Breast epithelium (tissue), 3 donors: ENCODE measurements around the gene LANCL2.

Source experiments
- POLR2A ChIP-seq: fragments of 450-650 bp; IDR thresholded peaks from one replicate; pipeline ENCODE4 v1.6.1; 2016; ENCODE audit warnings: antibody characterized with exemption, mild to moderate bottlenecking, moderate library complexity
- POLR2AphosphoS5 ChIP-seq, 3 donors: sonication (generic); formaldehyde crosslinking; IDR thresholded peaks; one replicate each; pipeline ENCODE4 v1.6.1; 2017; ENCODE audit warnings: antibody characterized with exemption in 3 of 3
- TF ChIP-seq, protein P1 (sequence below), 3 donors: fragments of 450-650 bp; IDR thresholded peaks; one replicate each; pipeline ENCODE4 v1.5.1; 2016 to 2017; ENCODE audit warnings: antibody characterized with exemption in 3 of 3, mild to moderate bottlenecking in 3 of 3, moderate library complexity in 3 of 3

DNA sequence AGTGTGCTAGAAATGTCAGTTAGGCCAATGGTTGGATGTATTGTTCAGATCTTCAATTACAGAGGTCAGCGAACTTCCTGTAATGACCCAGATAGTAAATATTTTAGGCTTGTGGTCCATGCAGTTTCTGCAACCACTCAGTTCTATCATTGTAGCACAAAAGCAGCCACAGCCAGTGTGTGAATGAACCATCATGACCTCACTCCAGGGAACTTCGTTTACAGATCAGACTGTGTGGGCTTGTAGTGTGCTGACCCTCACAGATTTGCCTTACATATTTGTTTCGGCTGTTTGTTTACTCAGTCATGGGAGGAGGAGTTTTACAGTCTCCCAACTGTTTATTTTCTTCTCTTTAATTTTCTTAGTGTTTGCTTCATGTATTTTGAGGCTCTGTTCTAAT lies 55.4 kb downstream of the LANCL2 start:
- TF ChIP-seq, protein P1, sequence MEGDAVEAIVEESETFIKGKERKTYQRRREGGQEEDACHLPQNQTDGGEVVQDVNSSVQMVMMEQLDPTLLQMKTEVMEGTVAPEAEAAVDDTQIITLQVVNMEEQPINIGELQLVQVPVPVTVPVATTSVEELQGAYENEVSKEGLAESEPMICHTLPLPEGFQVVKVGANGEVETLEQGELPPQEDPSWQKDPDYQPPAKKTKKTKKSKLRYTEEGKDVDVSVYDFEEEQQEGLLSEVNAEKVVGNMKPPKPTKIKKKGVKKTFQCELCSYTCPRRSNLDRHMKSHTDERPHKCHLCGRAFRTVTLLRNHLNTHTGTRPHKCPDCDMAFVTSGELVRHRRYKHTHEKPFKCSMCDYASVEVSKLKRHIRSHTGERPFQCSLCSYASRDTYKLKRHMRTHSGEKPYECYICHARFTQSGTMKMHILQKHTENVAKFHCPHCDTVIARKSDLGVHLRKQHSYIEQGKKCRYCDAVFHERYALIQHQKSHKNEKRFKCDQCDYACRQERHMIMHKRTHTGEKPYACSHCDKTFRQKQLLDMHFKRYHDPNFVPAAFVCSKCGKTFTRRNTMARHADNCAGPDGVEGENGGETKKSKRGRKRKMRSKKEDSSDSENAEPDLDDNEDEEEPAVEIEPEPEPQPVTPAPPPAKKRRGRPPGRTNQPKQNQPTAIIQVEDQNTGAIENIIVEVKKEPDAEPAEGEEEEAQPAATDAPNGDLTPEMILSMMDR (IDR thresholded peaks at IDR 0.05), result no peak
- no peak for TF ChIP-seq POLR2A
- no peak for TF ChIP-seq POLR2AphosphoS5 (IDR thresholded peaks at IDR 0.05)
